A673 (cell line): ENCODE measurements around the gene NUDCD3.

ENCODE experiments used
- EZH2 ChIP-seq: fragments of 200-600 bp; sonication (generic); IDR thresholded peaks from 2 replicates; pipeline ENCODE4 v1.6.1; 2017; ENCODE audit warnings: borderline replicate concordance, low read depth, mild to moderate bottlenecking, mixed read lengths, antibody characterized with exemption, low read length; ENCODE audit not compliant: poor library complexity, severe bottlenecking
- TF ChIP-seq, protein P1 (sequence below): fragments of 300-800, 200-600 bp; sonication (generic); conservative IDR thresholded peaks from 2 replicates; pipeline ENCODE4 v1.5.1; 2017; ENCODE audit warnings: low read depth, mild to moderate bottlenecking, antibody characterized with exemption, low read length, moderate library complexity, mixed read lengths

- TF ChIP-seq, protein P1, sequence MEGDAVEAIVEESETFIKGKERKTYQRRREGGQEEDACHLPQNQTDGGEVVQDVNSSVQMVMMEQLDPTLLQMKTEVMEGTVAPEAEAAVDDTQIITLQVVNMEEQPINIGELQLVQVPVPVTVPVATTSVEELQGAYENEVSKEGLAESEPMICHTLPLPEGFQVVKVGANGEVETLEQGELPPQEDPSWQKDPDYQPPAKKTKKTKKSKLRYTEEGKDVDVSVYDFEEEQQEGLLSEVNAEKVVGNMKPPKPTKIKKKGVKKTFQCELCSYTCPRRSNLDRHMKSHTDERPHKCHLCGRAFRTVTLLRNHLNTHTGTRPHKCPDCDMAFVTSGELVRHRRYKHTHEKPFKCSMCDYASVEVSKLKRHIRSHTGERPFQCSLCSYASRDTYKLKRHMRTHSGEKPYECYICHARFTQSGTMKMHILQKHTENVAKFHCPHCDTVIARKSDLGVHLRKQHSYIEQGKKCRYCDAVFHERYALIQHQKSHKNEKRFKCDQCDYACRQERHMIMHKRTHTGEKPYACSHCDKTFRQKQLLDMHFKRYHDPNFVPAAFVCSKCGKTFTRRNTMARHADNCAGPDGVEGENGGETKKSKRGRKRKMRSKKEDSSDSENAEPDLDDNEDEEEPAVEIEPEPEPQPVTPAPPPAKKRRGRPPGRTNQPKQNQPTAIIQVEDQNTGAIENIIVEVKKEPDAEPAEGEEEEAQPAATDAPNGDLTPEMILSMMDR, result no peak
- no peak for TF ChIP-seq EZH2
These were observed 19.0 kb downstream of the NUDCD3 start for GRCh38 chr7:44471436-44471835.
